Activated CD8-positive, alpha-beta memory T cell treated with anti-CD3 and anti-CD28 coated beads for 4 hours (primary cell): ENCODE results near the gene ROBO1.
"Not testable (repeated sequence)": the region's sequence is repeated elsewhere in the genome, so short reads cannot be mapped to it uniquely, and the experiment has no call there.

Source experiments
- DNase-seq, 2 donors: peaks; one replicate each; pipeline ENCODE4 v3.0.0-alpha.2; 2020; ENCODE audit warnings: low read depth in 2 of 2

ROBO1 gene

DNA sequence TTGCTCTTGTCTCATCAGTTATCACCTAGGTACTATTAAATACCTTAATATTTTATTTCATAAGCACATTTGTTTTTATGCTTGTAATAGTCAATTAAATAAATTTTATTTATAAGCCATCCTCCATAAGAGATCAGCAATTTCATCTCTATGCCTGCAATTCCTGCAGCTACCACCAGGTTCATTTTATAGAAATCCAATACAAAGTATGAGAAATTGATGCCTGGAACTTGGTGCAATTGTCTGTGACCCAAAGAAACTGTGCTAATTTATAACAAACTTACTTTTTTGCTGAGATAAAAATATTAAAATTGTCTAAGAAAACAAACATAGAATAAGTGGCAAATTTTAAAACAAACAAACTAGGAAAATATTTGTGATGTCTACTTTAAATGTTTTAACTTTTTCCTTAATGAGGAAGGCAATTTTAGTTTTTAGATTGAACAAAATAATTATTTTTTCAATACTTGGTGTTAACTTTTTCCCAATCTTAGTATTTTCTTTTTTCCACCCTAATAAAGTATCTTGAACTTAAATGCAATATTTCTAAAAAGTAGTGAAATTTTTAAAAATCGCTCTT, 1026.6 kb downstream of the ROBO1 start:
- no peak for DNase-seq

GRCh38 chr3:78738833-78739232, 1029.0 kb downstream of the ROBO1 start:
- no peak for DNase-seq

GRCh38 chr3:78737988-78738387, 1029.8 kb downstream of the ROBO1 start:
- no peak for DNase-seq

- DNase-seq = no peak
These were observed 1030.9 kb downstream of the ROBO1 start for GRCh38 chr3:78736863-78737262.

DNA sequence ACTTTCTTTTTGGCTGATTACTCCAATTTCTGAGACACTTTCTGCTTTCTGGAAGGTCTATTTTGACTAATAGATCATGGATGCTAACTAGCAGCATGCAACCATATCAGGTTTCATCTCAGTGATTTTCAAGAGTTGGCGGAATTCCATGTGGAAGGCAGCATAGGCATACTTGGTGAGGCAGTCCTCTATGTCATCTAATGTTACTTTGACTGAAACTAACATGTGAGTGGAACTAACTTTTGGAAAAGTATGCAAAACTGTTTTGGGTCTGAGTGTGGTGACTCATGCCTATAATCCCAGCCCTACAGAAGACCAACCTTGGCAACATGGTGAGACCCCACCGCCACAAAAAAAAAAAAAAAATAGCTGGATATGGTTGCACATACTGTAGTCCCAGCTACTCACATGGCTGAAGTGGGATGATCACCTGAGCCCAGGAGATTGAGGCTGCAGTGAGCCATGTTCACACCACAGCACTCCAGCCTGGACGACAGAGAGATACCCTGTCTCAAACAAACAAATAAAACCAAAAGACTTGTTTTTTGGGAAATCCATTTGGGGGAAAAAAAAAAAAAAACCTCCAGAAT, 1033.7 kb downstream of the ROBO1 start:
- no peak for DNase-seq

GRCh38 chr3:78732893-78733292, 1034.9 kb downstream of the ROBO1 start:
- DNase-seq = no peak

GRCh38 chr3:78732471-78732870, 1035.3 kb downstream of the ROBO1 start:
- no peak for DNase-seq

- DNase-seq = no peak
These were observed 1037.9 kb downstream of the ROBO1 start for GRCh38 chr3:78729946-78730345.

DNA sequence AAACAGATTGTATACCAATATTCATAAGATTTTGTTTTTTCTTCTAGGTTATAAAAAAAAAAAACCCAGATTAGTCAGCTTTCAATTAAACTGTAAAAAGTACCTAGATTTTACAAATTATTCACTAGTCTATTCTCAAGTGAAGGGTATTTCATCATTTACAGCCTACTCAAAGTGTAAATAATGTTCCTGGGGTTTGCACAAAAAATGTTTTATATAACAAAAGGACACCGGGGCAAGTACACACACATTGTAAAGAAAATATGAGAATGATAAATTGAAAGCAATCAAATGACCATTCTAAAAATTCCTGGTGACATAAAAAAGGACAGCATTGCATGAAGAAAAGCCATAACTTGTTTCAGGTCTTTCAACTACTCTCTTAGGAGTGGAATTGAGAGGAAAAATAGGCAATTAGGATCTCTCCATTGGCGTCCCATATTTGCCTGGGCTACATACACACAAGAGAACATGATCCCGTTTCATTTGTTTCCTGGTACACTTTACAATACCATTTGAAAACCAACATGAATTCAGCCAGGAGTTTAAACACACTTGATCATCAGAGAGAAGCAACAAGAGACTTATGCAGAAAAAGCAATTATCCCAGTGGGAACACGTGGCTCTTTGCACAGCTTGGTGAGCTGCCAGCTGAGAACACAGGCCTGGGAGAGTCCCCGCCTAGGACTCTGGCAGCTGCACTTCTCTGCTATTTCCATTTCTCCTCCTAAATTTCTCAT, 1039.2 kb downstream of the ROBO1 start:
- DNase-seq = no peak

DNA sequence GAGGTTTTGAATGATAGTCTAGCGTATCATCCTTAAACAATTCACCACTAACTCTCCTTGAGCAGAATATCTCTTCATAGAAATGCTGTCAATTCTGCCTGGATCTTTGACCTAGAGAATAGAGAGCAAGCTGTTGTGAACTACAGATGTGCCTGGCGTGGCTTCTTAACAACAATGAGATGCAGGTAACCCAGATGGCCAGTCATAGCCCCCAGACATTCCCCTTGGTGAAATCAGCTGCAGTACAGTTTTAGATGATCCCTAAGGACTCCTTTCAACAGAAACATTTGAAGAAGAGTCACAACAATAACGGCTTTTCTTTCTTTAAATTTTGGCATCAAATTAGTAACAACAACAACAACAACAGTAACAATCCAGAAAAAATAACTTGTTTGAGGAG, 1041.3 kb downstream of the ROBO1 start:
- DNase-seq = no peak

GRCh38 chr3:78725703-78726246, 1042.0 kb downstream of the ROBO1 start:
- no peak for DNase-seq

- no peak for DNase-seq
These were observed 1042.9 kb downstream of the ROBO1 start for GRCh38 chr3:78724859-78725258.

DNA sequence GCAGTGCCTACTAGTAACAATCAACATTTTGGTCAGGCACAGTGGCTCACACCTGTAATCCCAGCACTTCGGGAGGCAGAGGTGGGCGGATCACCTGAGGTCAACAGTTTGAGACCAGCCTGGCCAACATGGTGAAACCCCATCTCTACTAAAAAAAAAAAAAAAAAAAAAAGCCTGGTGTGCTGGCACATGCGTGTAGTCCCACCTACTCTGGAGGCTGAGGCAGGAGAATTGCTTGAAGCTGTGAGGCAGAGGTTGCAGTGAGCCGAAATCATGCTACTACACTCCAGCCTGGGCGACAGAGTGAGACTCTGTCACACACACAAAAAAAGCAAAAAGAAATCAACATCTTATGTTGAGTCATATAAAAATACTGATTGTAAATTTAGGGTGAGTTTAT, 1043.4 kb downstream of the ROBO1 start:
- not testable (repeated sequence) for DNase-seq

DNA sequence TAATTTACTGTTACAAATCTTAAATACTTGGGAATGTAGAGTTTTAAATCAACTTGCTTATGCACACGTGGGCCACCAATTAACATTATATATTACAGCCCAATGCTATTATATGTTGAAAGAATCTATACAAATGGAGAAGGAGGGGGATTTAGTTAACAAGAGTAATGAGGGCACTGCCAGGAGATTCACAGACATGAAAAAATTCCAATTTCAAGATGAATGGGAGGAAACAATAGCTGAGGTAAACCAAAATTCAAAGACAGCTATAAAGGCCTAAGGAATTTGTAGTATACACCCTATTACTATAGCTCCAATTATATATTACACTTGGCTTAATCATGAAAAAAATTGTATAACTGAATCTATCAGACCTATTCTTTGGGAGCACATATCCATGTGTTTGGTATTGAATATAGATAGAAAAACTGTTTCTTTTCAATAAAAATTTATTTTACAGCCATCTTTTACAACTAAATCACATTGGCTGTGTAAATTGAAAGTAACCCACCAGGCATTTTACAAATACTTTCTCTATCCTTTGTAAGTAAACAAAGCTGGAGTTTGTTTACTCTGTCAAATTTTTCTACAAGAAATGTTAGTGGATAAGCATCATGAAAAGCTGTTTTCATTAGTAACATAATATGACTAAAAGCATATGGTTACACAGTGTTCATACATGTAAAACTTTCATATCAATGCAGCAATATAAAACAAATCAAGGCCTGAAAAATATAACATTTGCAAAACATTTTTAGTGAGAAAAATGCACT, 1045.8 kb downstream of the ROBO1 start:
- no peak for DNase-seq

- no peak for DNase-seq
These were observed 1049.1 kb downstream of the ROBO1 start for GRCh38 chr3:78718707-78719106.

GRCh38 chr3:78717041-78717440, 1050.8 kb downstream of the ROBO1 start:
- DNase-seq = no peak

- no peak for DNase-seq
These were observed 1054.9 kb downstream of the ROBO1 start for GRCh38 chr3:78712941-78713340.

- DNase-seq = no peak
These were observed 1055.5 kb downstream of the ROBO1 start for GRCh38 chr3:78712270-78712669.

DNA sequence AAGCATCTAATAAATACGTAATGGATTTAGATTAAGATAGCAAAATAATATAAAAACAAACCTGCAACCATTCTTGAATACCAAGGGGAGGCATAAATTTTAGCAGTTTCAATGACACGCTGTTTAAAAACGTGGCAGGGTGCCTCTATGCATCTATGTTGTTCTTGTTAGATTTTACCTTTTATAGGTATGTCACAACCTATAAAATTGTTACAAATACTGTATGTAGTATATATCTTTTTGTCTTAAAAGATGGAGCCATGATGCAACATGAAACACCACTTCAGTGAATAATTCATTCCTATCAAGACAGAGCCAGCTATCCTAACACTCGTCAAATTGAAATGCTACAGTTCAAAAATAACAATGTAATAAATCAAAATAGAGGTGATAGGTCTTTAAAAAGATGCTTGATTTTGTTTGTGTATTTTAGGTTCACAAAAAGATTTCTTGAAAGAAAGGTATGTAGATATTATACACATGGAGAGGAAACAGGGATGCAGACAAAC, 1059.2 kb downstream of the ROBO1 start:
- no peak for DNase-seq

DNA sequence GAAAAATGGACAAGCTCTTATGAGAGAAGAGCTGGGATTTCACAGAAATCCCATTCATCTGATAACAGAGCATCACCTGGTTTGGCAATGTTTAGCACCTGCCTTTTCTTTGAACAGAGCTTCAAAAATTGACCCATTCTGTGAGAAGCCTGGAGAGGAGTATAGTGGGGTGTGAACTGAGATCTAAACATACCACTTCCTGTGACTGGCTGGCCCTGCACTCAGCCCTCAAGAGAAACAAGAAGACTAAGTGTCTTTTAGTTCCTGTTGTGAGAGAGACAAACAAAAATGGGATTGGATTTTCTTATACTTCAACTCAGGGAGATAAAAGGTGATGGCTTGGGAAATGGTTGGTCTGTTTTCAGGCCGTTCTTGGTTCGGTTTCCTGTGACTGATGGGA, 1060.2 kb downstream of the ROBO1 start:
- DNase-seq = no peak

DNA sequence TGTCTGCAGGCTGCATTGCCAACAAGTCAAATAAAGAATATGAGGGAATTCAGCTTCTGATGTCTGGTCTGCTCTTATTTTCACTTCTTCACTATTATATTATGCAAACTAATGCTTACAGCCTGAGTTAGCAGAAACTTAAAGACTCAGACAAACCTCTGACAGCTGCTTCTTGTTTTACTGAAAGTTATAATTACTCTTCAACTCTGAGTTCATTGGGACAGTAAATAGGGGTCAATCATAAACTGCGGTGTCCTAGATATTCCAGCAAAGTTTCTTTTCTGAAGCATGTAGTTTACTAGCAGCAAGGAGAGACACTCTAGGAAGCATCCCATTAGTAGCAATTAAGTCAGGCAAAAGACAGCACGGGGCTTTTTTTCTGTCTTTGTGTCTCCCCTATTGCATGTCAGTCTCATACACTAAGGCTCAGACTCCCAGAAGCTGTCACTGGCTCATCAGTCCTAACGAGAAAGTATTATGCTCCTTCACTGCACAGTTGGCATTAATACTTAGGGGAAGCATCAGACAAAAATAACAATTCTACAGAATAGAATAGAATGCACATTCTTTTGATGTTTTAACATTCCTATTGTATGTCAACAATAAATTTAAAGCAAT, 1060.8 kb downstream of the ROBO1 start:
- DNase-seq = no peak

GRCh38 chr3:78703944-78704343, 1063.9 kb downstream of the ROBO1 start:
- DNase-seq = no peak
